HL-60 (cell line): ENCODE results near the gene TMOD2.

Source experiments
- DNase-seq, 2 experiments: peaks; one replicate each; pipeline ENCODE4 v3.0.0-alpha.2; 2010 to 2020; ENCODE audit warnings: low read depth in 1 of 2, low spot score in 1 of 2
- H3K27ac ChIP-seq: fragments of 250-450 bp; sonication (Bioruptor Pico); replicated peaks from 2 replicates; pipeline ENCODE4 v1.5.1; 2020; ENCODE audit warnings: mild to moderate bottlenecking, moderate library complexity
- H3K27me3 ChIP-seq: fragments of 250-450 bp; sonication (Bioruptor Pico); 2 replicates; pipeline ENCODE4 v1.5.1; 2021; ENCODE audit warnings: mild to moderate bottlenecking, moderate library complexity; ENCODE audit not compliant: insufficient read depth, poor library complexity, severe bottlenecking
- H3K4me3 ChIP-seq: replicated peaks from 2 replicates; pipeline ENCODE4 v1.5.1; 2011; ENCODE audit warnings: mild to moderate bottlenecking, control low read depth, low read length; ENCODE audit not compliant: insufficient read depth
- CTCF ChIP-seq: IDR thresholded peaks from one replicate; pipeline ENCODE4 v1.5.1; 2011; ENCODE audit warnings: low read length, control low read depth, inconsistent platforms; ENCODE audit not compliant: insufficient read depth
- GABPA ChIP-seq: IDR thresholded peaks from 2 replicates; pipeline ENCODE4 v1.6.1; 2012; ENCODE audit warnings: low read depth
- POLR2AphosphoS5 ChIP-seq: IDR thresholded peaks from 2 replicates; pipeline ENCODE4 v1.6.1; 2012; ENCODE audit warnings: low read depth
- REST ChIP-seq: IDR thresholded peaks from 2 replicates; pipeline ENCODE4 v1.6.1; 2012; ENCODE audit warnings: low read depth; ENCODE audit not compliant: insufficient replicate concordance
- SPI1 ChIP-seq: IDR thresholded peaks from 2 replicates; pipeline ENCODE4 v1.6.1; 2012; ENCODE audit warnings: low read depth, mild to moderate bottlenecking, borderline replicate concordance

TMOD2 gene

GRCh38 chr15:51739061-51739712, 12.2 kb upstream of the TMOD2 start:
- DNase-seq = no peak
- no peak overlapping the region for H3K4me3 ChIP-seq
- no peak overlapping the region for H3K27ac ChIP-seq
- H3K27me3 ChIP-seq = no peaks in the 10 kb centered on the region
- TF ChIP-seq POLR2AphosphoS5 (no peak), SPI1 (no peak), CTCF (no peak), GABPA (no peak), REST (no peak)

- no peaks in the 10 kb centered on the region for H3K27me3 ChIP-seq
- TF ChIP-seq SPI1 (no peak), REST (no peak), GABPA (no peak), CTCF (no peak), POLR2AphosphoS5 (no peak)
Observed at GRCh38 chr15:51749307-51749706, 2.1 kb upstream of the TMOD2 start.

GRCh38 chr15:51750186-51750585, 1.2 kb upstream of the TMOD2 start:
- DNase-seq = no peak
- Histone ChIP-seq H3K4me3 (no peak overlapping the region), H3K27me3 (no peaks in the 10 kb centered on the region), H3K27ac (no peak overlapping the region)
- TF ChIP-seq REST (no peak), POLR2AphosphoS5 (no peak), SPI1 (no peak), GABPA (no peak), CTCF (no peak)

More at GRCh38 chr15:51749307-51749706, 2.1 kb upstream of the TMOD2 start:
- H3K27ac ChIP-seq = no peak overlapping the region
- H3K4me3 ChIP-seq = no peak overlapping the region
- no peak for DNase-seq
